Measurements from ENCODE around the gene KIAA1958. TPM values are rescaled to one million over a fixed set of nuclear protein-coding genes. Genes with fewer than 3 reads are reported as not detected.

KIAA1958 gene
- total and polyA plus RNA-seq, 2 of the 8 experiments (the other 6 are each of a cell fraction or from before 2014, with no cell fraction given) = 11.4 to 43.8 TPM

- peaks cover 0 to 4% (median 0%) of the 10 kb centered on the region in 4 experiments; a peak in 2 of 7 replicates for H3K4me1 ChIP-seq (replicated peaks in 1 of 4; ENCODE audit: control insufficient read depth in 3 of 4, insufficient read depth in 4 of 4, low read length in 3 of 4)
- H3K27me3 ChIP-seq (replicated peaks in 1 of 4; ENCODE audit: control insufficient read depth in 3 of 4, extremely low read depth in 1 of 4, insufficient read depth in 3 of 4, low read length in 3 of 4) = no peaks in the 10 kb centered on the region
- H3K4ac ChIP-seq (replicated peaks; ENCODE audit: insufficient read length, low read depth, low read length) = no peak overlapping the region
- no peak overlapping the region for H2BK20ac ChIP-seq (ENCODE audit: low read length)
- H4K20me1 ChIP-seq (replicated peaks in 1 of 2; ENCODE audit: control insufficient read depth in 1 of 2, insufficient read depth in 2 of 2, low read length in 2 of 2) = peaks cover 0 to 5% of the 10 kb centered on the region in 2 experiments
- POLR2A ChIA-PET (ENCODE audit: partially characterized antibody) = interaction anchor here (0.7 to 1.2 kb wide), 4 partner anchors 12 to 250 kb away, joined by 3 to 5 read pairs (median 3); partner anchors contain the start of gene KIAA1958
- H3K4me3 ChIP-seq (ENCODE audit: extremely low read depth in 1 of 4, insufficient read depth in 2 of 4, low read depth in 3 of 4, low read length in 4 of 4) = no peak overlapping the region
- H3K4me2 ChIP-seq (ENCODE audit: insufficient read depth in 1 of 2, low read depth in 2 of 2, low read length in 2 of 2) = no peak overlapping the region
- H3K79me1 ChIP-seq (ENCODE audit: low read depth, low read length) = peaks cover 5% of the 10 kb centered on the region
- H2AFZ ChIP-seq (ENCODE audit: low read length) = no peak overlapping the region
- no peak overlapping the region for H2BK5ac ChIP-seq (ENCODE audit: low read depth, low read length)
- no peak overlapping the region for H4K5ac ChIP-seq (ENCODE audit: insufficient read length, low read depth, low read length)
- no peak for DNase-seq (ENCODE audit: low read depth in 1 of 2, low spot score in 2 of 2)
- H4K91ac ChIP-seq (replicated peaks; ENCODE audit: insufficient read length, low read length) = no peak overlapping the region
- H3K79me2 ChIP-seq (ENCODE audit: control insufficient read depth in 1 of 2, insufficient read depth in 2 of 2, low read length in 2 of 2) = peaks cover 4 to 92% of the 10 kb centered on the region in 2 experiments; a peak in 3 of 4 replicates
- no peak for FAIRE-seq
- no peak overlapping the region for H3K18ac ChIP-seq (ENCODE audit: extremely low read depth, low read length)
- no peaks in the 10 kb centered on the region for H3K9me3 ChIP-seq (ENCODE audit: insufficient read depth in 2 of 2, low read depth in 1 of 2, low read length in 1 of 2)
- no peak overlapping the region for H2BK120ac ChIP-seq (replicated peaks; ENCODE audit: low read depth, low read length)
- H3K56ac ChIP-seq (replicated peaks; ENCODE audit: insufficient read length, low read depth, low read length) = no peak overlapping the region
- H2AK5ac ChIP-seq (ENCODE audit: low read depth, low read length) = no peak overlapping the region
- no peak for TF ChIP-seq ATF3 (IDR thresholded peaks at IDR 0.05; ENCODE audit: insufficient read depth, low read depth, low read length)
- TF ChIP-seq KDM5A (IDR thresholded peaks at IDR 0.05; ENCODE audit: low read length) = no peak
- no peak for TF ChIP-seq E2F6 (IDR thresholded peaks at IDR 0.05)
- no peak for TF ChIP-seq ASH2L (IDR thresholded peaks at IDR 0.05; ENCODE audit: low read length)
- TF ChIP-seq SUZ12 (IDR thresholded peaks at IDR 0.05; ENCODE audit: low read length) = no peak
- no peak for TF ChIP-seq CBX8 (IDR thresholded peaks at IDR 0.05; ENCODE audit: borderline replicate concordance, low read depth, low read length)
- no peak for TF ChIP-seq CHD1 (IDR thresholded peaks at IDR 0.05; ENCODE audit: low read depth, low read length)
- TF ChIP-seq SP1 (IDR thresholded peaks at IDR 0.05; ENCODE audit: low read depth, low read length) = no peak
- no peak for TF ChIP-seq TAF7 (optimal IDR thresholded peaks at IDR 0.05; ENCODE audit: borderline replicate concordance, low read depth, low read length)
- no peak overlapping the region for H3K23ac ChIP-seq (ENCODE audit: insufficient read length)
- CTCF ChIA-PET (ENCODE audit: partially characterized antibody) = no interaction called here
- H2BK12ac ChIP-seq (ENCODE audit: low read depth, low read length) = no peak overlapping the region
- no peak overlapping the region for H4K8ac ChIP-seq (ENCODE audit: extremely low read depth, insufficient read depth, low read length)
- 88% methylated on average over 3 of the region's 3 CpGs; no CpG with 5 or more reads in 1 of the 2 experiments for WGBS, 2 experiments (ENCODE audit: extremely low coverage in 1 of 2, insufficient coverage in 1 of 2, insufficient read length in 1 of 2, insufficient replicate concordance in 2 of 2, low coverage in 1 of 2, low lambda C conversion rate in 2 of 2, missing lambda C conversion rate in 1 of 2)
- H3K36me3 ChIP-seq (ENCODE audit: control insufficient read depth in 2 of 4, insufficient read depth in 4 of 4, low read length in 3 of 4) = no peaks in the 10 kb centered on the region; a peak in 2 of 8 replicates
- no peak overlapping the region for H3K9ac ChIP-seq (replicated peaks in 1 of 4; ENCODE audit: extremely low read depth in 1 of 4, low read depth in 3 of 4, low read length in 3 of 4)
- no peak overlapping the region for H3K14ac ChIP-seq (ENCODE audit: insufficient read length)
- no peaks in the 10 kb centered on the region for H3K23me2 ChIP-seq (ENCODE audit: low read depth, low read length)
- H3K27ac ChIP-seq (ENCODE audit: low read depth, low read length) = no peak overlapping the region
- H2BK15ac ChIP-seq (ENCODE audit: low read length) = no peak overlapping the region
These were observed 15.7 kb downstream of the KIAA1958 start for GRCh38 chr9:112502175-112502946.

Data from H1 (cell line).